Middle frontal gyrus (tissue), 1 donor: ENCODE measurements around the gene MCUB.
"Not testable (repeated sequence)": the region's sequence is repeated elsewhere in the genome, so short reads cannot be mapped to it uniquely, and the experiment has no call there.

Experiments used
- DNase-seq: peaks from one replicate; pipeline ENCODE4 v3.0.0-alpha.2; 2015; ENCODE audit warnings: low spot score; ENCODE audit errors: extremely low spot score

MCUB gene

DNA sequence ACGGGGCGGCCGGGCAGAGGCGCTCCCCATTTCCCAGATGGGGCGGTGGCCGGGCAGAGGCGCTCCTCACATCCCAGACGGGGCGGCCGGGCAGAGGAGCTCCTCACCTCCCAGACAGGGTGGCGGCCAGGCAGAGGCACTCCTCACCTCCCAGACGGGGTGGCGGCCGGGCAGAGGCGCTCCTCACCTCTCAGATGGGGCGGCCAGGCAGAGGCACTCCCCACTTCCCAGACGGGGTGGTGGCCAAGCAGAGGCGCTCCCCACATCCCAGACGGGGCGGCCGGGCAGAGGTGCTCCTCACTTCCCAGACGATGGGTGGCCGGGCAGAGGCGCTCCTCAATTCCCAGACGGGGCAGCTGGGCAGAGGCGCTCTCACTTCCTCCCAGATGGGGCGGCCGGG is 118.4 kb downstream of the MCUB start:
- DNase-seq = not testable (repeated sequence)

DNA sequence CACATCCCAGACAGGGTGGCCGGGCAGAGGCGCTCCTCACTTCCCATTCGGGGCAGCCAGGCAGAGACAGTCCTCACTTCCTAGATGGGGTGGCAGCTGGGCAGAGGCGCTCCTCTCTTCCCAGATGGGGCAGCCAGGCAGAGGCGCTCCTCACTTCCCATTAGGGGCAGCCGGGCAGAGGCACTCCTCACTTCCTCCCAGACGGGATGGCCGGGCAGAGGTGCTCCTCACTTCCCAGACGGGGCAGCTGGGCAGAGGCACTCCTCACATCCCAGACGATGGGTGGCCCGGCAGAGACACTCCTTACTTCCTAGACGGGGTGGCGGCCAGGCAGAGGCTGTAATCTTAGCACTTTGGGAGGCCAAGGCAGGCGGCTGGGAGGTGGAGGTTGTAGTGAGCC is 118.9 kb downstream of the MCUB start:
- not testable (repeated sequence) for DNase-seq

GRCh38 chr4:109682875-109683274 is 122.8 kb downstream of the MCUB start:
- DNase-seq = no peak

GRCh38 chr4:109683621-109684253 is 123.7 kb downstream of the MCUB start:
- no peak for DNase-seq

- DNase-seq = no peak
Observed at GRCh38 chr4:109684727-109685126, 124.7 kb downstream of the MCUB start.

- no peak for DNase-seq
Observed at GRCh38 chr4:109690690-109691410, 130.8 kb downstream of the MCUB start.

DNA sequence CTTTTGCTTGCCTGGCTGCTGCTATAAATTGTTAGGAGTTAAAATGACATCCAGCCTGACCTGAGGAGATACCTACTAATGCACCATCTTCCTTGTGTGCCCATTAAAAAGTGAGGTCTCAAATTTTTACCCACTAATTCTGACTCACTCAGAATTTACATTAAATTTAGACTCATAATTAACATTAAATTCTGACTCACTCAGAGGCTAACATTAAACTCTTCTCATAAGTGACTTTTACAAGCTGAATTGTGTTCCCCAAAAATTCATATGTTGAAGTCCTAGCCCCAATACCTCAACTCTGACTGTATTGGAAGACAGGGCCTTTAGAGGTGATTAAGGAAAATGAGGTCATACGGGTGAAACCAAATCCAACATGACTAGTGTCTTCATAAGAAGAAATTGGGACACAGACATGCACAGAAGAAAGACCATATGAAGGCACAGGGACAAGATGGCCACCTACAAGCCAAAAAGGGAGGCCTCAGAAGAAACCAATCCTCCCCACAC is 131.4 kb downstream of the MCUB start:
- no peak for DNase-seq

DNA sequence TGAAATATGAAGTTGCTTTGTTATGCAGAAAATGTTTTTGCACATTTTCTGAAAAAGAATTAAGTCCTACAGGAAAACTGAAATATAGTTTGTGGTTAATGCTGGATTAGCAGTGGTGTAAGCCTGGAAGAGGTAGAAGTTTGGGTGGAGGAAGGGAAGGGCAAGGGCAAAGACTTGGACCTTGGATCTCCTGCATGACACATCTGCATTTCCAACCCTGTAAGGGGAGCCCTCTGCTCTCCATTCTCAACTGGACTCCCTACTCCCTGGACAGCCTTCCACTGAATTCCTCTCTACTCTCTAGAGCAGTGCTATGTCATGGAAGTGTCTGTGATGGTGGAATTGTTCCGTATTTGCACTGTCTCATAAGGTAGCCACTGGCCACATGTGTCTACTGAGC is 138.6 kb downstream of the MCUB start:
- no peak for DNase-seq

DNA sequence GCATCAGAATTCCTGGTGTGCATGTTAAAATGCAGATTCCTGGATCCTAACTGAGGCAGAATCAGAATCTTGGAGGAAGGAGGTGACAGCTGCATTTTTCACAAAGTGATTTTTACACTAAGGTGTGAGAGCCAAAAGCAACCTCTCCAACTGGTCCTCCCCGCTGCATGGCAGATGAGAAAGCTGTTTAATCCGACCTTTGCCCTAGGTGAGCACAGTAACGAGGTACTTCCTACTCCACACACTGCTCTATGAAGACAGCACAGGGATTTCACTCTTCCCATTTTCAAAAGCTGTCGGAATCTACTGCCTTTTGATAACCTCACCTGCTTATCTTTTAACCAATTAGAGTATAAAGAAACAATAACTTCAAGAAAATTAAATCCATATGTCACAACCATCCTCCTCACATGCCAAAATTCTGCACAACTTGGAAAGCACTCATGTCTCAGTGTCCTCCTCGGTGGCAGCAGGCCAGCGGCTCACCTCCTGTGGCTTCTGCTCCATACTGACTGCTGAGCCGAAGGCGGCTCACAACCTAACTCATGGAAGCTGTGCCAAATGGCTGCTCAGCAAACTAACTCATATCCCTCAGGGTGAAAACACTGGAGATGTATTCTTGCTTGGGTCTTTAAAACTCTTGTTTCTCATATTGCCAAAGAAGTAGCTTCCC is 139.6 kb downstream of the MCUB start:
- DNase-seq = no peak

DNA sequence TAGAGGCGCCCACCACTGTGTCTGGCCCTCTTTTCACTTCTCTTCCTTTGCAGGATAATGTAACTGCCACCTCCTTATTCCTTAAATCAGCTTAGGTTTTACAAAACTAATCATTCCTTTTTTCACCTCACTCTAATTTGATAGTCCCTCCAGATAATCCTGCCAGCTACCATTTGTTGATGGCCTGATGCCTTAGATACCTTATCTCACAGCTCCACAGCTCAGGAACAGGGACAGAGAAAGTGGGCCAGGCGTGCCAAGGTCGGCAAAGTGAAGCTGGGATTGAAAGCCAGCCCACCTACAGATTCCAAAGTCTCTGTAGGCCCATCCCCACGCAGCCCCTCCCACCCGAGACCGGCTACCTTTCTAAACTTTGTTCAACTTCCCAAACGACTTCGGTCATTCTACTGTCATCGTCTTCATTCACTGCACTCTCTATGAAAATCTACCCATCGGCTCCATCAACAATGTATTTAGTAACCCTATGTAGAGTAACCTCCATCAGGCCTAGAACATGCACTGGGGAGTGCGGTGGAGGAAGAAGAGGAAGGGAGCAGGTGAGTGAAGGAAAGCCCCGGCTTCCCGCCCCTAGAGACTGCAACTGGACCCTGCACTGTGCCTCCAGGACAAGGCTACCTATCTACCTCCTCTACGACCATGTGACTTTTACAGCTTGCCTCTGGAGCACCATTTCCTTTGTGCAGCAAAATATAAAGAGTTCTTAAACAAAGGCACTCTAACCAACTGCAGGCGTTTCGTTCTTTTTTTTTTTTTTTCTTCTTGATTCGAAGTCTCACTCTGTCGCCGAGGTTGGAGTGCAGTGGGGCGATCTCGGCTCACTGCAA is 141.7 kb downstream of the MCUB start:
- no peak for DNase-seq

GRCh38 chr4:109702950-109703663 is 143.1 kb downstream of the MCUB start, which contains the start of gene CASP6:
CASP6 (minus strand) TSS chr4:109703445; CDS start chr4:109703395, 50 bp downstream.
- DNase-seq = peak; percentile 29

- DNase-seq = no peak
Observed at GRCh38 chr4:109703664-109704361, 143.8 kb downstream of the MCUB start.

DNA sequence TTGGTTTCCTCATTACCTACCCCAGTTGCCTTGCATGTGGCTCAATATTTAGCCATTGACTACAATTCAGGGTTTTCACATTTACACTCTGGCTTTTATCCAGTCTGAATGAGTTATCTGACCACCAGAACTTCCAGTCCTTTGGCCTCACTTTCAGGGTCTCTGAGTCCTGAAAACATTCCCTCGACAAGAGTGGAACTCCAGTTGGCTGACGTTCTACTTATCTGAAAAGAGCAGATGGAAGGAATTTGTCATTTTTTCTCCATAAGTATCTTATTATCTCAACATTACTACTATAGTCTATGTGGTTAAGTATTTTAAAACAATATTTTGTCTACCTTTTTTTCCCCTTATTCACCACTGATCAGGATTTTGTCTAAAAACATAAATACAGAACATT is 148.4 kb downstream of the MCUB start:
- DNase-seq = no peak

- DNase-seq = no peak
Observed at GRCh38 chr4:109708990-109709389, 148.9 kb downstream of the MCUB start.

GRCh38 chr4:109713500-109713899 is 153.5 kb downstream of the MCUB start:
- DNase-seq = no peak

DNA sequence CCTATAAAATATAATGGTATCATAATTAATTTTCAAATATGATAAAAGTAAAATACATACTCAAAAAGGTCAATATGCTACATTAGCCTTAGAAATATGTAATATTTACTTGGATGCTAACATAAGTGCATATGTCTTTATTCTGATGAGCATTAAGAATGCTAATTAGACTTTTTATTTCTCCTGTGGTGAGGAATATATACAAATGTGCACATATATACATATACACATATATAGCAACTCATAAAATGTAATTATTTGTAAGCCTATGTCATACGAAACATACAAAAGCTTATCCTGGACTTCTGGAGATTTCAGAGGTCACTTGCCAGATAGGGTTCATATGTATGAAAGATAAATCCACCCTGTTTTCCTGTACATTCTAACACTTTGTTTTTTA is 158.7 kb downstream of the MCUB start:
- no peak for DNase-seq

DNA sequence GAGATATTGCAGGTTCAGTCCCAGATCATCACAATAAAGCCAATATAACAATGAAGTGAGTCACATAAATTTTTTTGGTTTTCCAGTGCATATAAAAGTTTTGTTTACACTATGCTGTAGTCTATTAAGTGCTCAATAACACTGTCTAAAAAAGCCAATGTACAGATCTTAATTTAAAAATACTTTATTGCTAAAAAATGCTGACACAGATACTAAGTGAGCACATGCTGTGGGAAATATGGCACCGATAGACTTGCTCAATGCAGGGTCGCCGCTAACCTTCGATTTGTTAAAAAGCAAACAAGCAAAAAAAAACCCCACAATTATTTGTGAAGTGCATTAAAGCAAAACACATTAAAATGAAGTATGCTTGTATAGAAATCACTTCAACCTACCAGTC is 159.6 kb downstream of the MCUB start:
- DNase-seq = no peak

GRCh38 chr4:109721033-109721432 is 161.0 kb downstream of the MCUB start:
- DNase-seq = no peak

DNA sequence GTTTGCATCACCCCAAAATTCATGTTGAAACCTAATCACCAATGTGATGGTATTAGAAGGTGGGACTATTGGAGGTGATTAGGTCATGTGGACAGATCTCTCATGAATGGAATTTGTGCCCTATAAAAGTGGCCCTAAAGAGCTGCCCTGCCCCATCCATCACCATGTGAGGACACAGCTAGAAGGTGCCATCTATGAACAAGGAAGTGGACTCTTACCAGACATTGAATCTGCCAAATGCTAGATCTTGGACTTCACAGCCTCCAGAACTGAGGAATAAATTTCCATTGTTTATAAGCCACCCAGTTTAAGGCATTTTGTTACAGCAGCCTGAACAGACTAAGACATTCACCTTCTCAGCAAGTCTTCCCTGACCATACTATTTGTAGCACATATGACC is 162.3 kb downstream of the MCUB start:
- no peak for DNase-seq

- no peak for DNase-seq
Observed at GRCh38 chr4:109723110-109723509, 163.1 kb downstream of the MCUB start.
